ENCODE measurements around the gene APEH. TPM values are rescaled to one million over a fixed set of nuclear protein-coding genes. Genes with fewer than 3 reads are reported as not detected.

The APEH gene
- total RNA-seq, 1 donor from 2014 or later, result 66.7 TPM

DNA sequence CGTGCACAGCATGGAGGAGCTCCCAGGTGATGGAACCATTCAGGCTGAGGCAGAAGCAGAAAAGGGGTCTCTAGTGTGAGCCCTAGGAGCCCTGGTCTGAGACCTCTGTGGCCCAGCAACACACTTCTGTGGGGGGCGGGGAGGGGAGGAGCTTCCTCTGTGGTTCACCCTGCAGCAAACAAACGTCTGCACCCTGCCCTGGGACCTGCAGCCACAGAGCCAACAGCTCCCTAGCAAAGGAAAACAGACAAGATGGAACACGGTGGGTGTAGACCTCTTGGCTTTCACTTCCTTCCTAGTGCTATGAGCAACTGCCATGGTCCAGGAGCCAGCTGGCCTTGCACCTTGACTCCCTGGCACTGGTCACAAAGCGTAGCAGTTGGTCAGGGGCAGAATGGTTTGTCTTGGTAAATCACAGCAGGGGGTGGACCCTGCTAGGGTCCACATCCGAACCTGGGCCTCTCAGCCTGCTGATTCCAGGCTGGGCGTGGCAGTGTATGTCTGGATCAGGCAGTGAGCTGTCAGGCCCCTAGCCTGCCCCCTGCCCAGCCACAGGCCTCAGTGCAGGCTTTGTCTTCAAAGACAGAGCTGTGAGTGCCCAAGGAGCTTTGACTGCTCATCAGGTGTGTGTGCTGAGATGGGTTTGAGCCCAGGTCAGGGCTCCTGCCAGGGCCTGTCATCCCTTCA, 38.6 kb downstream of the APEH start:
- DNase-seq (ENCODE audit: low spot score), result no peak

DNA sequence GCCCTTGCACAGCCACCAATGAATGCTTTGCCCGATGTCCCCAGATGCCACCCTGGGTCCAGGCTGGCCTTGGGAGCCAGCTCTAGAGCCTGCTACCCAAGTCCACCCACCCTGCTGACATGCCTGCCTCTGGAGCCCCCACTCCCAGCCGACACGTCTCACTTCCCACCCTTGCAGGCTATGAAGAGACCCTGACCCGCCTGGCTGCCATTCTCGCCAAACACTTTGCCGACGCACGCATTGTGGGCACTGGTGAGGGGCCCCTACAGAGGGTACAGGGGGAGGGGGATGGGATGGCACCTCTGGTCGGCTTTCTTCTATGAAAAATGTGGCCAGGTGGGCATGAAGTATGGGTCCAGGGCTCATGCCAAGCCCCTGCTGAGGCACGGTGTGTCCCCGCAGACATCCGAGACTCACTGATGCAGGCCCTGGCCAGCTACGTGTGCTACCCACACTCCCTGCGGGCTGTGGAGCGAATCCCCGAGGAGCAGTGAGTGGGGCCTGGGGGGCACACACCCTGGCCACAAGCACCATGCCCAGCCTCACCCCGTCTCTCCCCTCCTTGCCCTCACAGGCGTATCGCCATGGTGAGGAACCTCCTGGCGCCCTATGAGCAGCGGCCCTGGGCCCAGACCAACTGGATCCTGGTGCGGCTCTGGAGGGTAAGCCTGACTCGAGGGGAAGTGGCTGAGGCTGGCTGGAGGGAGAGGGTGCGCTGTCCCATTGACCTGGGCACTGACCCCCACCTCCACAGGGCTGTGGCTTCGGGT, 39.4 kb downstream of the APEH start:
- DNase-seq (ENCODE audit: low spot score), result no peak

DNA sequence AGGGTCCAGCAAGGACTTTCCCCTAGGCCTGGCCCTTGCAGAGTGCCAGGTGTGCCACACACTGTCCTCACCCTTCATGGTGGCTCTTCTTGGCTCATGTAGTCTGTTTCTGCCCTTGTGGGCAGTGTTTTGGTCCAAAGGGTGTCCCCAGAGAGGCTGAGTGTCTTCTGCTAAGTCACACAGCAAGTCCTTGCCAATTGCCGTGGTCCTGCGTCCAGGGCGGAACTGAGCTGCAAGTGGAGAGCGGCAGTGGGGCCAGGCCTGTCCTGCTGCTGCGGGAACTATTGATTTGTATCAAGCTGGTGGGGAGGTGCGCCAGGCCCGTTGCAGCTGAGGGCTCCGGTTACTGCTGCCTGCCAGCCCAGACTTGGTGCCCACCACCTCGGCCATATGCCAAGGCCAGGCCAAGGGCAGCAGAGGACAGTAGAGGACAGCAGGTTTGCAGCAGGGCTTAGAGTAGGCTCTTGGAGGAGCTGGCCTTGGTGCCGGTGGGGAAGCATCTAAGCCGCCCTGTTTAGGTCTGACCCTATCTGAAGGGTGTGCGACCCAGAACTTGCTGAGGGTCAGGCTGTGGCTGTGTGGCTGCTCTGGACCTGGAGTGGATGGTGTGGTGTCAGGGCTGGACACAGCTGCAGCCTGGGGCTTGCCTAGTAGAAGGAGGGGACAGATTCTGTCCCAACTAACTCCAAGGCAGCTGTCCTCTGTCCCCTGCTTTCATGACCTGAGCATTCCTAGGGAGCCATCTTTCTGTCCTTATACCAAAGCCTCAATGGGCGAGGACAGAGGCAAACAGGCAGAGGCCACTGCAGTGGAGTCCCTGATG, 40.8 kb downstream of the APEH start:
- DNase-seq (ENCODE audit: low spot score), result no peak

DNA sequence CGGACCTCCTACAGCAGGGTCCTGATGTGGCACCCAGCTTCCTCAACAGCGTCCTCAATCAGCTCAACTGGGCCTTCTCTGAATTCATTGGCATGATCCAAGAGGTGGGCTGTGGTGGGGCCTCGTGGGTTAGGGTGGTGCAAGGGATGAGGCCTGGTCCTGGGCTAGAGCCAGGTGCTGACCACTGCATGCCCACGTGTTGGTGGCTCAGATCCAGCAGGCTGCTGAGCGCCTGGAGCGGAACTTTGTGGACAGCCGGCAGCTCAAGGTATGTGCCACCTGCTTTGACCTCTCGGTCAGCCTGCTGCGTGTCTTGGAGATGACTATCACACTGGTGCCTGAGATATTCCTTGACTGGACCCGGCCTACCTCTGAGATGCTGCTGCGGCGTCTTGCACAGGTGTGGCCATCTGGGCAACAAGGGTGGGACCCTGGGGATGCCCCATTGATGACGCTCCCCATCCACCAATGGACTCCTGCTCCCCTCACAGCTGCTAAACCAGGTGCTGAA, 41.5 kb downstream of the APEH start:
- DNase-seq (ENCODE audit: low spot score), result no peak

DNA sequence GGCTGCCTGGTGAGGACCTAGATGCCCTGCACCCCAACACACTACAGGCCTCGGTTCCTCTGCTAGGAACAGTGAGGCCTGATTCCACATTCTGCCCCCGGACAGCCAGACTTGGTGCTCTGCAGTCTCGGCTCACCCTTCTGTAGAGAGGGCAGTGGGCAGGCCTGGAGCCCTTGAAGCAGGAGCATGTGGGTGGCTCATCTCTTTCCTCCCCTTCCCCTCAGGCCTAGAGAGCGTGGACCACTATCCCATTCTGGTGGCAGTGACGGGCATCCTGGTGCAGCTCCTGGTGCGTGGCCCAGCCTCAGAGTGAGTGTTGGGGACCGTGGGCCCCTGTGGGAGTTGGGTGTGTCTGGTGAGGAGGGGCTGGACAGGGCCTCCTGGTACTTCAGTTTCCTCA, 42.0 kb downstream of the APEH start:
- no peak for DNase-seq (ENCODE audit: low spot score)

DNA sequence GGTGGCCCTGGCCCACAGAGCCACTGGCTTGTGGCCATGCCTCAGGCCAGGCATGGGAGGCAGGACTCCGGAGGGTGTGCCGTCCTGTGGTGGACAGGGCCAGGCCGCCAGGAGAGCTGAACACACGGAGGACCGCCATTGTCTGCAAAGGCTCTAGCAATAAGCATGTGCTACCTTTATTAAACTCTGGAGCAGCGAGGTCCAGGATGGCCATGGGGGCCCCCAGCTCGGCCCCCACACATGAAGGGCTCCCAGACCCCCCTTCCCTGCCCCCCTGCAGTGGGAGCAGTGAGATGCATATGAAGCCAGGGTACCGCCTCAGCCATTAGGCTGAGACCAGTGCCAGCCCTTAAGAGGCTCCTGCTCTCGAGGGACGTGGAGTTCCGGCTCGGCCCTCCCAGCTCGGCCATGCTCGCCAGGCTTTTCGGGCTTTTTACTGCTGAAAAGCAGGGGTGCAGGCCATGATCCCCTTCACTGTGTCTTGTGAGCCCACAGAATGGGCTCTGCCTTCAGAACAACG, 42.6 kb downstream of the APEH start:
- DNase-seq (ENCODE audit: low spot score), result no peak

DNA sequence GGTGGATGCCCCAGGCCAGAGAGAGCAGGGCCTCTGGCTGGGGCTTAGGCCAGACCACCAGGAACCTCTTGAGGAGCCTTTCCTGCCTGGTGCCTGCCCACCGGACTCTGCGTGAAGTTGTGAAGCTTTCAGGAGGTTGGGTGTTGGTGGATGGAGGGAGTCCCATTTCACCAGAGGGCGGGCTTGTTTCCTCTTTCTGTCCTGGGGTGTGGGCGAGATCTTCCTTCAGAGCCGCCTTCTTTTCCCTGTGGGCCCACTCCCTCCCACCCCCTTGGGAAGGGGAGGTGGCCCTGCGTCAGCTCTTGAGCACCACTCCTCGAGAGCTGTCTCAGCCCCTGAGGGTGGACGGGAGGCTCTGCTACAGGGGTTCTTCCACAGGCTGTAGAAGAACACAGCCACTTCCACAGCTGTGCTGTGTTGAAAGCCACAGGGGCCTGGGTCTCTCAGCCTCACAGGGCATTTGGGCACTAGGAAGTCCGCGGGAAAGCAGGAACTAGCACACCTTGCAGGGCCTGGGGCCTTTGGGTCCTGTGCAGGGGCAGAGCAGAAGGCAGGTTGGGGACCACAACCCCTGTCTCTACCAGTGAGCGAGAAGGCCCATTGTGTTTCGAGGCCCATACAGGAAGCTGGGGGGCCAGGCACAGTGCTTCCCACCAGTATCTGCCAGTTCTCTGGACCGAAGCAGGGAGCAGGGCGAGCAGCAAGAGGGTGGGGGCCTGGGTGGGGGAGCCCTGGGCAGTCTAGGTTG, 43.2 kb downstream of the APEH start:
- DNase-seq (ENCODE audit: low spot score), result no peak

DNA sequence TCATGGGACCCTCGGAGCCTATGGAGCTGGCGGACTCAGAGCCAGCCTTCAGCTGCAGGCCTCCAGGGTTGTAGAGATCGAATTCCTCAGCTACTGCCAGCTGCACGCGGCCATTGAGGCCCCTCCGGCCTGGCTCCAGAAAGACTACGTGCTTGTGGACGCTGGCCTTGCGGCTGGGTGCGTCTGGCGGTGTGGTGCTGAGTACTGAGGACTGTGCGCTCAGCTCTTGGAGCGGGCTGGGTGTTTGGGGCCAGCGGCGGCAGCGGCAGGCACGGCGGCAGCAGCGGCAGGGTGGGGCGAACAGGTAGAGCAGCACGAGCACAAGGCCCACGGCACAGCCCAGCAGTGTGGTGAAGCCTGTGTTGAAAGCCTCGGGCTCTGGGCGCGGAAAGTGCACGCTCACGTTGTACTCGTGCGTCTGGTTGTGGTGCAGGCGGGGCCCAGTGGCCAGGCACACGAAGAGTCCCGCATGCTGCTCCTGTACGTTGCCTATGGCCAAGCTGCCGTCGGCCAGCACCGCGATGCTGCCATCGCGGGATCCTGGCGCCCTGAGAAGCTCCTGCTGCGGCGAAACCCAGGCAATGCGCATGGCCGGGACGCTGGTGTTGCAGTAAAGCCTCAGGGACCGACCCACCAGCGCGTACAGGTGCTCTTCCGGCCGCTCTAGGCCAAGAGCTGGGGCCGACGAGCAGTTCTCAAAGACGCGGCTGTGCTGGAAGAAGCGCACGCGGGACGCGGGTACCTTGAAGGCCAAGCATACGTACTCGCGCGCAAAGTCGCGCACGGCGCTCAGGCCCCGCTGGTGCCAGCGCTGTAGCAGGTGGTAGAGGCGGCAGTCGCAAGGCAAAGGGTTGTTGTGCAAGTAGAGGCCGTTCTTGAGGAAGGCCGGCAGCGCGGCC, 44.1 kb downstream of the APEH start:
- no peak for DNase-seq (ENCODE audit: low spot score)

DNA sequence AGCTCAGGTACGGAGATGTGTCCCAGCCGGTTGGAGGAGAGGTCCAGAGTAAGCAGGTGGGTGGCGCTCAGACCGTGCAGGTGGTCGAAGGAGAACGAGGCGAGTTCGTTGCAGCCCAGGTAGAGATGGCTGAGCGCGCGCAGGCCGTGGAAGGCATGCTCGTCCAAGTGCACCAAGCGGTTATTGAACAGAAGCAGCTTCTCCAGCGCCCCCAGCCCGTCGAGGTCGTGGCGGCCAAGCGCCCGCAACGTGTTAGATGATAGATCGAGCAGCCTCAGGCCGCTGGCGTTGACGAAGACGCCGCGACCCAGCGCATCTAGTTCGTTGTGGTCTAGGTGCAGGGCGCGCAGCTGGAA, 44.7 kb downstream of the APEH start:
- DNase-seq (ENCODE audit: low spot score), result no peak

DNA sequence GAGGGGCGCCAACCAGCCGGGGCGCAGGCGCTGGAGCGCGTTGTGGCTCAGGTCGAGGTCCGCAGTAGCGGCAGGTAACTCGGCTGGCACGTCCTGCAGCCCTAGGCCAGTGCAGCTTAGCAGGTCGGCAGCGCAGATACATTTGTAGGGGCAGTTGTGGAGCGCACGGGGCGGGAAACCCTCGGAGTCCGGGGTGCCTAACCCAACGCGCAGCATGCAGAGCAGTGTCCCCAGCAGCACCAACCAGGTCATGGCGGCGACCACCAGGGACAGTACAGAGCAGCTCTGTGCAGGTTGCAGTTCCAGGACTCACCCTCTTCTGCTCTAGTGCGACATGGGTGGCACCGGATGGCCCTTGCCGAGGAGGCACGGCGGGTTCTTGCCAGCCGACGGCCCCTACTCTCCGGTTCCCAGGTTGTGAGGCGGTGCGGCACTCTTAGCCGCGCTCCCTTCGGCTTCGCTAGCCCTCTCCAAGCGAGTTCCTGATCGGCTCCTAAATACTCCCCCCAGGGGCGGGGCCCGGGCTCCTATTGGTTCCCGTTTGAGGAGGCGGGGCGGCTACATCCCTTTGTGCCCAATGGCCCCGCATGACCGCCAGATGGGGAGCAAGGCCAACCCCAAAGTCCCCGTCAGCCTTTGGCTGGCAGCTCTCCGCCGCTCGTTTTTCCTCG, 45.2 kb downstream of the APEH start, which contains the start of gene AMIGO3:
TSS of gene AMIGO3 (minus strand) at position 471 of the 671 bp plus-strand sequence. CDS start at position 252, 219 bp downstream.
- DNase-seq (ENCODE audit: low spot score), result peak; percentile 97

DNA sequence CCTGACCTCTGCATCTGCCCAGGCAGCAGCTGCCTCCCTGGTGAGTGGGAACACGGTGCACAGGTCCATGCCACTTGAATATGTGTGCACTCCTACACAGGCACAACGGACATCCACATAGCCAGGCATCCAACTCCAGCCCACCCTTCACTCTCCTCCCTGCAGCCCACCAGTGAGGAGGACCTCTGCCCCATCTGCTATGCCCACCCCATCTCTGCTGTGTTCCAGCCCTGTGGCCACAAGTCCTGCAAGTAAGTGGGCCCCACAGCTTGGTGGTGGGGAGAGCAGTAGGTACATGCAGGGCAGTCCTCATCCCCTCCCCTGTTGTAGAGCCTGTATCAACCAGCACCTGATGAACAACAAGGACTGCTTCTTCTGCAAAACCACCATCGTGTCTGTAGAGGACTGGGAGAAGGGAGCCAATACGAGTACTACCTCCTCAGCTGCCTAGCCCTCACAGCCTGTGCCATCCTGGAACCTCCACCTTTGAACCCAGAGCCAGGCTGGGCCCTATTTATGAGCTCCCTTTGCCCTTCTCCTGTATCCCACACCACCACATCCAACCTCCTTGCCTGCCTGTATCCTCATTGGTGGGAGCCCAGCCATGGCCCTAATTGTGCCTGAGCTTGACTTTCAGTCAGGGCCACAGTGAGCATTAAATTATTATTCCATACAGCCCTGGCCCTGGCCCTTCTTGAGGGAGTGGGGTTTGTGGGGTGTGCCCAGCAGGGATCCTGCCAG, 46.9 kb downstream of the APEH start:
- DNase-seq (ENCODE audit: low spot score), result no peak

DNA sequence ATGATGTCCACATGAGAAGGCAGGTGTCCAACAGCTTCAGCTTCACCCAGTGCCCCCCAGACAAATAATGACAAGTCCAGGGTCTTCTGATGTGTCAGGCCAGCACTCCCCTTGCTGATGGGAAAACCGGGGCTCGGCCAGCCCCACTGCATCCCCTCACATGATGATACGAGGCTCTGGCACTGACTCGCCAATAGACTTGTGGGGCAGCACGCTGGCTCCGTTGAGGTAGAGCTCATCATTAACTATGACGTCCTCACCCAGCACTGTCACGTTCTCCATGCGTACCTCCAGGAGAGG, 47.4 kb downstream of the APEH start:
- no peak for DNase-seq (ENCODE audit: low spot score)

DNA sequence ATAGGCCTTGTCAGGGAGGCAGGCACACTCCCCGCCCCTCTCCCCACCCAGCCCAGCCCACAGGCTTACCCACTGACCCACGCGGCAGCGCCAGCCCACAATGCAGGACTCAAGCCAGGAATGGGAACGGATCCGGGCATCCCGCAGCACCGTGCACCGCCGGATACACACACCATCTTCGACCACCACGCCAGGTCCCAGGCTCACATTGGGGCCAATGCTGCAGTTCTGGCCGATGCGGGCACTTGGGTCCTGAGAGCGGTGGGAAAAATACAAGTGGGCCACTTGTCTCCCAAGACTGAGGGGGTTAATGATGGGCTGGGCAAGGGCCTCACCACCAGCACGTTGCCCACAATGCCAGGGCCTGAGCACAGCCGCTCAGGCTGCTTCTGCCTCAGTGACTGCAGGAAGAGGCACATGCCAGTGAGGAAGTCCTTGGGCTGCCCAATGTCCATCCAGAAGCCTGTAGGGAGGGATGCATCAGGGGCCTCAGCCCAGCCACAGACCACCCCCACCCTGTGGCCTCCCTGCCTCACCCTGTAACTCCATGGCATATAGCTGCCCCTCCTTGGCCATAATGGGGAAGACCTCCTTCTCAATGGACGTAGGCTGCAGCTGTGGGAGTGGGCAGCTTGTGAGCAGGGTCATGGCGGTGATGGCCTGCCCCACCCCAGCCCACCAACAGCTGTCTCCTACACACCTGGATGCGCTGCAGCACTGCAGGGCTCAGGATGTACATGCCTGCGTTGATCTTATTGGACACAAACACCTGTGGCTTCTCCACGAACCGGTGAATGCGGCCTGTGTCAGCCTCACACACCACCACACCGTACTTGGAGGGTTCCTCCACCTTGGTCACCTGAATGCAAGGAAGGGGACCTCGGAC, 48.0 kb downstream of the APEH start:
- DNase-seq (ENCODE audit: low spot score), result no peak

DNA sequence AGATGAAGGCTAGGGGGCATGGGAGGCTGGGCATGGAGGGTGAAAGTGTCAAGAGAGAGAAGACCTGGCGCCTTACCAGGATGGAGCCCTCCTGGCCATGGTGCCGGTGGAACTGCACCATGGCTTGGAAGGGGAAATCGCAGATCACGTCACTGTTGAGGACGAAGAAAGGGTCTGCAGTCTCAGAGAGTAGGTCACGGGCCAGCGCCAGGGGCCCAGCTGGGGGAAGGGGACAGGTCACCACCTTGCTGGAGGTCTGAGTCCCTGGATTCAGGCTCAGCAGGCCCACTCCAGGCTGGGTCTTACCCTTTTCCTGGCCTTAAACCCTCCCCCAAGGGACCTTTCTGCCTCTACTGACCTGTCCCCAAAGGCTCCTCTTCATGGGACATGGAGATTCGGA, 48.7 kb downstream of the APEH start:
- DNase-seq (ENCODE audit: low spot score), result no peak

DNA sequence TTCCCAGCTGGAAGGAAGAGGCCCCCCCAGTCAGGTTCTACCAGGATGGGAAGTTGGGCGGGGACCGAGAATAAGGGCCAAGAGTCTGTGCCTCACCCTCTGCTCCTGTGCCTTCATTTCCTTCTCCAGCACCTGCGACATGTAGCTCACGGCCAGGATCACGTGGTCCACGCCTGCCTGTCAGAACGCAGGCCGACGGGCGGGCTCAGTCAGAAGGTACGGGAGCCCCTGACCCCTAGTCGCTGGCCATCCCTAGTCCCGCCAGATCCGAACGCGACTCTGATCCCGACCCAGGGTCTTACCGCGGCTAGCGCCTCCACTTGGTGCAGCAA, 49.1 kb downstream of the APEH start:
- DNase-seq (ENCODE audit: low spot score), result peak; percentile 48

DNA sequence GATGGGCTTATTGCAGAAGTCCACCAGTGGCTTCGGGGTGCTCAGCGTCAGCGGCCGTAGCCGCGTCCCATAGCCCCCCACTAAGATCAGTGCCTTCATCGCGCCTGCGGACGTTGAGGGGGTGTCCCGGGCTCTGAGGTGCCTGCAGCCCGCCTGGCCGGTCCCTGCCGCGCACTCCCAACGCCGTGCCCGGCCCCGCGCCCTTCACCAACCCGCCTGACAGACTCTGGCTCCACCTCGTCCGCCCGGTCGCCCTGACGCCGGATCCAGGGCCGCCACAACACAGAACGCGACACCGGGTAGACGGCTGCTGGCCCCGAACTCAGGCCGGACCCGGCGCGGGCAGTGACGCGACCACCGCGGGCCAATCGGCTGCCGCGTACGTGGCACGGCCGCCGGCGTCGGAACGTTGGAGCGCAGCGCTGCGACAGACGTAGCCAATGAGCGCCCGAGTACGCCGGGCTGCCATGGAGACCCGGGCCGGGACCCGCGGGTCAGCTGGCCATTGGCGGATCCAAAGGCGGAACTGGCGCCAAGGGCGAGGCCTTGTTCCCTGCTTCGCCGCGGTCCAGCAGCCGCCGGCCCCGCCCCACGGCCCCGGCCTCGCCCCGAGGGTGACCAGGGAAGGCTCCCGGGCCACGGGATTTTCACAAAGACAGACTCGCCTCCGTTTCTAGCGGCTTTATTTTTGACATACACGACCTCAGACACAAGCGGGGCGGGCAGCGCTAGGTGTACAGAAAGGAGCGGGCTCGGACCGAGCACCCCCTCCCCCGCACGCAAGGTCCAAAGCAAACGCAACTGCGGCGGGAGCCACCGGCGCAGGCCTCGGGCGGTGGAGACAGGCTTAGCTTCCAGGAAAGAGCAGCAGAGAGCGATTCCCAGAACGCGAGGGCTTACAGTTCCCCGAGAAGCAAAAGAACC, 49.7 kb downstream of the APEH start, which contains the start of gene GMPPB:
TSS of gene GMPPB (minus strand) at position 324 of the 924 bp plus-strand sequence. CDS start at position 99, 225 bp downstream.
- peak; percentile 98 for DNase-seq (ENCODE audit: low spot score)

DNA sequence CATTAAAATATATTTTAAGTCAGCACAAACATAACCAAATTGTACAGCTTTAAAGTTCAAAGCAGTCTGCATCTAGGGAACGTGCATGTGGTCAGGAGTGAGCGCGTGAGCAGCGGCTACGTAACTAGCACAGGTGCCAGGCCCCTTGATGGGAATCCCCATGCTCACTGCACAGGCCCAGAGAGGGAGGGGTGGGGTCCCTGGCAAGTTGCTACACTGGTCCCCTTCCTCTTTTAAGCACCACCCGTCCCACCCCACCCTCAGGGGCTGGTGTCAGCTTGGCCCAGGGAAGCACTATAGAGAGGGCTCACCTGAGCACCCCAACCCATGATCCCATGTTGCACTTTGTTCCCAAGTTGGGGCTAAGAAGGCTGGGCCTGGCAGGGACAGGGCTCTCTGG, 50.4 kb downstream of the APEH start:
- DNase-seq (ENCODE audit: low spot score), result no peak

All from umbilical cord (tissue), 2 donors.